LNCaP clone FGC (cell line): ENCODE results near the gene TMEM52.

ENCODE experiments used
- DNase-seq: peaks from one replicate; pipeline ENCODE4 v3.0.0-alpha.2; 2011; ENCODE audit warnings: low read depth
- H3K4me3 ChIP-seq: 2 replicates; pipeline ENCODE4 v1.5.1; 2011; ENCODE audit warnings: mild to moderate bottlenecking, low read depth, low read length, control low read depth
- CTCF ChIP-seq: IDR thresholded peaks from 2 replicates; pipeline ENCODE4 v1.5.1; 2012; ENCODE audit warnings: mild to moderate bottlenecking; ENCODE audit not compliant: control insufficient read depth, insufficient read depth; ENCODE audit errors: extremely low read depth

The TMEM52 gene

GRCh38 chr1:1962752-1963151, 43.7 kb upstream of the TMEM52 start:
- DNase-seq: no peak
- no peak for TF ChIP-seq CTCF
- H3K4me3 ChIP-seq: no peak overlapping the region

DNA sequence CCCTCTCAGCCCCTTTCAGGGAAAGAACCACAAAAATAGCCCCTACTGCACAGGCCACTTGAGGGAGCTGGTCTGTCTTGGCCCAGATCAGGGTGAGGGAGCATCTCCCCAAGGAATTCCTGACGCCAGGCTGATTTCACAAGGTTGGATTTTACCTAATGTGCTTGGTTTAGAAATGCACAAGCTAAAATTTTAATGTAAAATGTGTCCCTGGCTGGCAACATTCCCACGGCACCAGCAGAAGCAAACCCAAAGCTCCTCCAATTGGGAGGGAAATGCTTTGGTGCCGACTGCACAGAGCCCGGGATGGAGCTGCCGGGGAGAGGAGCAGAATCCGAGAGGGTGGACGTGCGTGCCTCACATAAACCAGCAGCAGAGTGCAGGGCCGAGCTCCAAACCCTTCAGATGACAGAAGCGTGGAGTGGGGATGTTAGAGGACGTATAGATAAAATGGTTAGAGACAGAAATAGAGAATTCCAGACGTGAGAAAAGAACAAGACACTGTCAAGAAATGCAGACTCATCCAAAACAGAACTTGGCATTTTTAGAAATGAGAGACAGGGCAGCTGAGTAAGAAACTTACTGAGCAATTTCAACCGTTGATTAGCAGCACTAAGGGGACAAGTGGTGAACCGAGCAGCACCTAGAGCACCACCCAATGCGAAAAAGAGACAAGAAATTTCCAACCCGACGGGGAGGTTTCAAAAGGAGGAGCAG, 41.6 kb upstream of the TMEM52 start:
- no peak for DNase-seq
- no peak for TF ChIP-seq CTCF
- no peak overlapping the region for H3K4me3 ChIP-seq

GRCh38 chr1:1959840-1960479, 40.9 kb upstream of the TMEM52 start:
- H3K4me3 ChIP-seq: no peak overlapping the region
- DNase-seq: peak; percentile 58
- peak; percentile 97 for TF ChIP-seq CTCF

GRCh38 chr1:1959459-1959839, 40.4 kb upstream of the TMEM52 start:
- H3K4me3 ChIP-seq: no peak overlapping the region
- no peak for TF ChIP-seq CTCF
- no peak for DNase-seq

GRCh38 chr1:1958071-1958541, 39.0 kb upstream of the TMEM52 start:
- TF ChIP-seq CTCF: no peak
- DNase-seq: no peak
- no peak overlapping the region for H3K4me3 ChIP-seq

GRCh38 chr1:1957533-1957961, 38.5 kb upstream of the TMEM52 start:
- no peak for DNase-seq
- no peak overlapping the region for H3K4me3 ChIP-seq
- TF ChIP-seq CTCF: no peak
